ENCODE results near the gene SLC6A17. TPM values are rescaled to one million over a fixed set of nuclear protein-coding genes. Genes with fewer than 3 reads are reported as not detected.

Gene SLC6A17
- total RNA-seq, 1 experiment from 2014 or later = not detected

GRCh38 chr1:110134050-110134595 is 16.2 kb upstream of the SLC6A17 start:
- no peak for DNase-seq (ENCODE audit: extremely low read depth, low read depth)

DNA sequence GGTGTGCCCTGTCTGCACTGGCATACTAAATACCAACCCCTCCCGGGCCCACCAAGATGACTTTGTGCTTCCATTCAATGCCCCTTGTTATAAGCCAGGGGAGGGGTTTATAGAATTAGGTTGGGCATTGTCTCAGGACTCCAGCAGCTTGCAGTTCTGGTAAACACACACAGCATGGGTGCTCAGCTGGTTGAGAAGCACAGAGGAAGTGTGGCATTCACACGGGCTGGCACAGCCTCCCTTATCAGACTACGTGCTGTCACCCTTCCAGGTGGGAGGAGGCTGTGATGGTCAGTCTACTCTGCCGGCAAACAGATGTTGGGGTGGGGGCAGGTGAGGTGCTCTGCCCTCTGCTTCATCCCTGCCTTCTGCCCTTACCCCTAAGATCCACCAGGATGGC is 15.0 kb upstream of the SLC6A17 start:
- no peak for DNase-seq (ENCODE audit: extremely low read depth, low read depth)

DNA sequence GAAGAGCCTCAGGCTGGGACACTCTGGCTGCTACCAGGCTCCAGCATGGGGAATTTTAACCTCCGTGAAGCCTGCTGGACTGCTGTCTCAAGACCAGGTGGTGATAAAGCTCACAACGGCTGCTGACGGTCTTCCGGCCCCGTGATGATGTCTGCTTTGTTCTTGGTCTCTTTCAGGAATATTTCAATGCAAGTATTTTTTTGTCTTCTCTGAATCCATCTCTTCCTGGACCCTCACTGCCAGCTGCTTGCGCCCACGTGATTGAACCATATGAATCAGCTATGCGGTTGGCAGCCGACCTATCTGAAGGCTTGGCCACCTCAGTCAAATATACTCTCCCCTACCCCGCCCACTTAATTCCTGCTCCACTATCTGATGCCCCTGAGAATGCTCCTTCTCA is 14.6 kb upstream of the SLC6A17 start:
- no peak for DNase-seq (ENCODE audit: extremely low read depth, low read depth)

DNA sequence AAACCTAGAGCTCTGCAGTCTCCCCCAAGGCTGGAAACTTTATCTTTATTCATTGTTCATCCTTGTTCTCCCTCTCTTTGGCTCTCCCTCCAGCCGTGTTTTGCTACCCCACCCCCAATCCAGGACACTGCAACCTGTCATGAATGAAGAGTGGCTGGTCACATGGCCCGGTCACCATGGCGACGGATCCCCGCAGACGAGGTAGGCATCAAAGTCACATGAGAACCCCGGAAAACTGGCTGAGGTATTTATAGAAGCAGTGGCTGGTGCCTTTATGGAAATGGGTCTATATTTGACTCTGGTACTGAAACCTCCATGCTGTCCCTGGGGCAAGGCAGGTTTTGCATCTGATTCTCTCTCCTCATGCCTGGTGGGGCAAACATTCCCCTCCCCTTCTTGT is 13.4 kb upstream of the SLC6A17 start:
- no peak for DNase-seq (ENCODE audit: extremely low read depth, low read depth)

GRCh38 chr1:110138956-110139355 is 11.3 kb upstream of the SLC6A17 start:
- no peak for DNase-seq (ENCODE audit: extremely low read depth, low read depth)

DNA sequence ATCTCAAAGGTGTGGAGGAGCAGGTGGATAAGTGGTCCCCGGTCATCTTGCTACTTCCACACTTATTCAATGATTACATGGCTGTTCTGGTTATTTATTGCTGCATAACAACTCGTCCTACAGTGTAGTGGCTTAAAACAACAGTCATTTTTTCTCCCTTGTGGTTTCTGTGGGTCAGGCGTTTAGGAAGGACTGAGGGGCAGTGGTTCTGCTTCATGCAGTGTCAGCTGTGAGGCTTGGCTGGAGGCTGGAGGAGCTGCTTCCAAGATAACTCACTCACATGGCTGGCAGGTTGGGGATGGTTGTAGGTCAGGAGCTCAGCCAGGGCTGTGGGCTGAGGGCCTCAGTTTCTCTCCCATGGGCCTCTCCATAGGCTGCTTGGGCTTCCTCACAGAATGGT is 5.9 kb upstream of the SLC6A17 start:
- DNase-seq (ENCODE audit: extremely low read depth, low read depth) = no peak

- no peak for DNase-seq (ENCODE audit: extremely low read depth, low read depth)
Measured at GRCh38 chr1:110148961-110149360, 1.3 kb upstream of the SLC6A17 start.

DNA sequence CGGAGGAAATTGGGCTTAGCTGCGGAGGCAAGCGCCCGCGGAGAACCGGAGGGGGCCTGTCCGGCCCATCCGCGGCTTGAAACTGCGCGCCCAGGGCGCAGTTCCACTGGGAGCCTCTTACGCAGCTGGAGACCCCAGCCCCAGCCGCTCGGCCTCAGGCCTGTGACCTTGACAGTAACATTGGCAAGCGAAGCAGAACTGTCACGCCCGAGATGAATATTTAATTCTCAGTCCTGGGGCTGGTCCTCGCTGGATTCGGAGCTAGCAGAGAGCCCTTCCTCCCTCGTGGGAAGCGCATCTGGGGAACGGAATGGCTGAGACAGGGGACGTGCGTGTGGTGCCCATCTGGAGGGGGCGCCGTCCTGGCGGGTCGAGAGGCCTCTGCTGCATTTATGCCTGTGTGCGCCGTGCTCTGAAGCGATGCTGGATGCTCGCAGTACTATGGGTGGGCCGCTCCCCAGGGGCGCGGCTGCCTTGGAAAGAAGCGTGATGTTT is 928 bp downstream of the SLC6A17 start:
- no peak for DNase-seq (ENCODE audit: extremely low read depth, low read depth)

DNA sequence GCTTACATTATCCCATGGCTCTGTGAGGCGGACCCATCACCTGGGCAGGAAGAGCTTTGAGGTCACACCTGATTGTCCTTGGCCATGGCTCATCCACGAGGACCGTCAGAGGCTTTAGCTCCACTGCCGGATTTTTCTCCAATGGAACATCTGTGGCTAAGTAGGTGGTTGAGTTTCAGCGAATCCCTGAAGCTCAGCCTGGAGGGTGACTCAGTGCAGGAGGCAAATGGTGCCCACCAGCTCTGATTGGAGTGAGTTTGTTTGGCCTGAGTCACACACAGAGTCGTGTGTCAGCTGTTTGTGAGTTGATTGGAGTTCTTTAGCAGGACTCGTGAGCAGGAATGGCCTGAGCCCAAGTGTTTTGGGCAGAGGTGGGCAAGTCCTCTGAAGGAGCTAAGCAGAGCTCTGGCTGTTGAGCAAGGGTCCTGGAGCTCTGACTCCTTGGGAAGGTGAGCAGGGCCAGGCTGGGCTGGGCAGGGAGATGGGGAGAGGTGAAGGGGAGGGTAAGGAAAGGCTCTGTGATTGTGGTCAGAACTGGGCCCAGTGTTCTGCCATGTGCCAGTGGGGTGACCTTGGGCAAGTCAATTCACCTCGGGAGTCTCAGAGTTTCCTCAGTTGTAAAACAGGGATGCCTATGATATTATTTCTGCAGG is 2.0 kb downstream of the SLC6A17 start:
- no peak for DNase-seq (ENCODE audit: extremely low read depth, low read depth)

- DNase-seq (ENCODE audit: extremely low read depth, low read depth) = no peak
Measured at GRCh38 chr1:110153407-110153950, 3.2 kb downstream of the SLC6A17 start.

- peak; percentile 26 for DNase-seq (ENCODE audit: extremely low read depth, low read depth)
Measured at GRCh38 chr1:110155878-110156522, 5.7 kb downstream of the SLC6A17 start.

GRCh38 chr1:110158261-110158660 is 8.0 kb downstream of the SLC6A17 start:
- no peak for DNase-seq (ENCODE audit: extremely low read depth, low read depth)

- no peak for DNase-seq (ENCODE audit: extremely low read depth, low read depth)
Measured at GRCh38 chr1:110159168-110159567, 8.9 kb downstream of the SLC6A17 start.

DNA sequence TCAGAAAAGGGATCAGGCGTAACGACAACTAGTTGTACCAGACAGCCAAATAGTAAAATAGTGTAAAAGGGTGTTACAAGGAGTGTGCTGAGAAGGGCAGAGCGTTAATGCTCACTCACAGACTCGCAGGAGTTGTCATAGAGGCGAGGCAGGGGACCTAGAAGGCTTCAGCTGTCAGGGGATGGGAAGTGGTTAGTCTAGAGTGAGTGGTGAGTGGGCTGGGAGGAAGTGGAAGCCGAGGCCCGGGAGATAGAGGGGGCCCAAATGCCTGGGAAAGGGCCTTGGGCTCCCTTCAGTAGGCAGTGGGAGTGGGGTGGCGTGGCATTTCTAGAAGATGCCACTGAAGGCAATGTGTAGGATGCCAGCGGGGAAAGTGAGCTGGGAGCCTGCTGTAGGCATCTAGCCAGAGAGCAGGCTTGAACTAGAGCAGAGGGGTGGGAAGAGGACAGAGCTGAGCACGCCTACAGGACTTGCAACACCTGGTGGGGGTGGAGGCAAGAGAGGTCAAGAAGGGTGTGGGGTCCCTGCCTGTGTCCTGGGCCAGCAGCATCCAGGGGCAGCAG is 10.3 kb downstream of the SLC6A17 start:
- no peak for DNase-seq (ENCODE audit: extremely low read depth, low read depth)

DNA sequence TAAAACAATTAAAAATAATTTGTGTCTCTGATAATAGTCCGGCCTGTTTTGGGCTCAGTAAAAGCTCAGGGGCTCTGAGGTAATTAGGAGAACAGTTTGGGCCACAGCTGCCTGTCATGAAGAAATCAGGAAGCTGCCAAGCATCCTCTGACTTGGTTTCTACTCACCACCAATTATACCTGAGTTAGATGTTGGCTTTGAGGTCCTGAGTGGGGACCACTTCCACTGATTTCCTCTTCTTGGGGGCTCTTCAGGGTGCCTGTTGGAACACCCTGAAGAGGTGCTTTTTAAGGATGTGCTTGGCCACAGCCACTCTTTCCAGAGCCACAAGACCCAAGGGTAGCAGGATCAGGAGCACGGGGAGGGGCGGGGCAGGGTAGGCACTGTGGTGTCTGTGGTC is 10.9 kb downstream of the SLC6A17 start:
- no peak for DNase-seq (ENCODE audit: extremely low read depth, low read depth)

DNA sequence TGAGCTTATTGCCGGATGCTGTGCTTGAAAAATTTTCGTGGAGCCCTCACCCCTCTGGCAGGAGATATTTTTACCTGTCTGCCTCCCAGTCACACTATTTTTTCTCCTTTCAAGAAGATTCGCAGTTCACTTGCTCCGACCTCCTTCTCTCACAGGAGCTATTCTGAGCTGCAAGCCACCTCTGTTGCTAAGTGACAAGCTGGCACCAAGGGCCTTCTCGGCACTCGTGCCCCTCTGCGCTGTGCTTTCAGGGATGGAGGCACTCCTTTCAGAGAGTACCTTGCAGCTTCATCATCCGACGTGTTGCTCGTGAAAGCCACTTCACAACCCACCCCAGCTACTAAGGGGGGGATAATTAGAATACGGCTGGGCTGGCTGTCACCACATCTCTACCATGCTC is 11.6 kb downstream of the SLC6A17 start:
- no peak for DNase-seq (ENCODE audit: extremely low read depth, low read depth)

DNA sequence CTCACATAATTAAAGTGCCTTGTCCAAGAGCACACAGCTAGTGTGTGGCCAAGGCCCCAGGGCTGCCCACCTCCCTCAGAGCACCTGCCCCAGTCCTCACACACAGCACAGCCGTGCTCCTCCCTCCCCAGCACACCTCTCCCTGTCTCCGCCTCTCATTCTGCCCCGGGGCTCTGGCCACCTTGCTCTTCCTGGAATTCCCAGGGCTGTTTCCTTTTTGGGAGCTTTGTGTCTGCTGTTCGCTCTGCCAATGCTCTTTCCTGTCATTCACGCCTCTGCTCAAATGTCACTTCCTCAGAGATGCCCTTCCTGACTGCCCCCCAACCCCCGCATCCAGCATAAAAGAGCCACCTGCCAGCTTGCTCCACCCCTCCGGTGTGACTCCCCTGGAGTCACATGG is 13.3 kb downstream of the SLC6A17 start:
- DNase-seq (ENCODE audit: extremely low read depth, low read depth) = no peak

DNA sequence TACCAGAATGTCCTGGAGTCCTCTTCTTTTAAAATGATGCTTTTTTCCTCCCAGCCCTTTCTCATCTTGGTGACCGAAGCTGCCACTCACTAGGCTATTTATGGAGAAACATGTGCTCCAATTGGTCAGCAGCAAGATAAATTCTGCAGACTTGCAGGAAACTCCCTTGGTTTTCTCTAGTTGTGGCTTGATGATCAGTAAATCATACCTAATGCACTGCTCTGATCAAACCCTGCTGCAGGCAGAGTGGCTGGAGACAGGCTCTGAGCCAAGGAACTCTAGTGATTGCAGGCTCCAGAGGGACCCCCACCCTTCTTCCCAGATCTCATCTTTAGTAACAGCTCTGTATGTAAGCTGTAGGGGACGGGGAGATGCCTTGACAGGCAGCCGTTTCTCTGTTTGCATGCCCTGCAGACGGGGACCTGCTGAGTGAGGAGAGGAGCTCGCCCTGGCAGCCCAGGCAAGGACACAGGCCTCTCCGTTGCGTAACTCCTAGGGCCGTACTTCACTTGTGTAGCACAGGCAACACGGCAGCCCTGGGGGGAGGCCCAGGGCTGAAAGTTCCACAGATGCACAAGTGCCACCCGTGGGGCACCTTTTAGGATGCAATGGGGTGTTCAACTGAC is 14.5 kb downstream of the SLC6A17 start:
- no peak for DNase-seq (ENCODE audit: extremely low read depth, low read depth)

- DNase-seq (ENCODE audit: extremely low read depth, low read depth) = no peak
Measured at GRCh38 chr1:110165761-110166231, 15.5 kb downstream of the SLC6A17 start.

DNA sequence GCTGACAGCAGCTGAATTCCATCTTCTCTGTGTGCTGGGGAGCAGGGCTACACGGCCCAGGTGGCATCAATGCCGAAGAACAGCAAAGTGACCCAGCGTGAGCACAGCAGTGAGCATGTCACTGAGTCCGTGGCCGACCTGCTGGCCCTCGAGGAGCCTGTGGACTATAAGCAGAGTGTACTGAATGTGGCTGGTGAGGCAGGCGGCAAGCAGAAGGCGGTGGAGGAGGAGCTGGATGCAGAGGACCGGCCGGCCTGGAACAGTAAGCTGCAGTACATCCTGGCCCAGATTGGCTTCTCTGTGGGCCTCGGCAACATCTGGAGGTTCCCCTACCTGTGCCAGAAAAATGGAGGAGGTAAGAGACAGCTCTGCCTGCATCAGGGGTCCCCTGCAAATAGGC is 16.6 kb downstream of the SLC6A17 start:
- DNase-seq (ENCODE audit: extremely low read depth, low read depth) = no peak

Data from NCI-H460 (cell line).